AG20443 (cell line): ENCODE results near the gene TNS1.
"Not testable (repeated sequence)": the region's sequence is repeated elsewhere in the genome, so short reads cannot be mapped to it uniquely, and the experiment has no call there.

Experiments used
- DNase-seq: peaks from one replicate; pipeline ENCODE4 v3.0.0; 2012; ENCODE audit warnings: low spot score, mixed read lengths

TNS1 gene

GRCh38 chr2:218002845-218003180, at the start of gene TNS1:
TNS1 (minus strand) TSS chr2:218002995; CDS start chr2:218002872, 123 bp downstream.
- peak; percentile 70 for DNase-seq

- peak; percentile 1 for DNase-seq
Measured at GRCh38 chr2:218051903-218052302, 49.1 kb upstream of the TNS1 start.

GRCh38 chr2:218047536-218048225, 44.9 kb upstream of the TNS1 start:
- DNase-seq = no peak

- no peak for DNase-seq
Measured at GRCh38 chr2:218046238-218046637, 43.4 kb upstream of the TNS1 start.

- DNase-seq = not testable (repeated sequence)
Measured at GRCh38 chr2:218044599-218044998, 41.8 kb upstream of the TNS1 start.

- DNase-seq = no peak
Measured at GRCh38 chr2:218043701-218044109, 40.9 kb upstream of the TNS1 start.

- DNase-seq = peak; percentile 3
Measured at GRCh38 chr2:218043100-218043499, 40.3 kb upstream of the TNS1 start.

- peak; percentile 1 for DNase-seq
Measured at GRCh38 chr2:218041302-218042168, 38.7 kb upstream of the TNS1 start.

GRCh38 chr2:218040883-218041282, 38.1 kb upstream of the TNS1 start:
- DNase-seq = peak; percentile 1

- no peak for DNase-seq
Measured at GRCh38 chr2:218039171-218039570, 36.4 kb upstream of the TNS1 start.

GRCh38 chr2:218036371-218036770, 33.6 kb upstream of the TNS1 start:
- no peak for DNase-seq

- DNase-seq = peak; percentile 2
Measured at GRCh38 chr2:218035463-218036100, 32.8 kb upstream of the TNS1 start.

GRCh38 chr2:218034497-218035213, 31.9 kb upstream of the TNS1 start:
- peak; percentile 75 for DNase-seq

- DNase-seq = peak; percentile 5
Measured at GRCh38 chr2:218033590-218034496, 31.0 kb upstream of the TNS1 start.

GRCh38 chr2:218033208-218033589, 30.4 kb upstream of the TNS1 start:
- DNase-seq = peak; percentile 5

GRCh38 chr2:218032336-218033171, 29.8 kb upstream of the TNS1 start:
- DNase-seq = peak; percentile 15

GRCh38 chr2:218031771-218032257, 29.0 kb upstream of the TNS1 start:
- DNase-seq = peak; percentile 9

GRCh38 chr2:218031261-218031660, 28.5 kb upstream of the TNS1 start:
- no peak for DNase-seq

GRCh38 chr2:218030409-218031195, 27.8 kb upstream of the TNS1 start:
- peak; percentile 6 for DNase-seq
